EH (cell line): ENCODE measurements around the gene CTSL.

Source experiments
- DNase-seq: peaks from one replicate; pipeline ENCODE4 v3.0.0-alpha.2; 2015; ENCODE audit warnings: low read depth

The CTSL gene

GRCh38 chr9:87725900-87726709 is at the start of gene CTSL:
Gene CTSL (plus strand): TSS chr9:87726119. CDS start chr9:87727604, 1,485 bp downstream.
- DNase-seq, result peak; percentile 86

DNA sequence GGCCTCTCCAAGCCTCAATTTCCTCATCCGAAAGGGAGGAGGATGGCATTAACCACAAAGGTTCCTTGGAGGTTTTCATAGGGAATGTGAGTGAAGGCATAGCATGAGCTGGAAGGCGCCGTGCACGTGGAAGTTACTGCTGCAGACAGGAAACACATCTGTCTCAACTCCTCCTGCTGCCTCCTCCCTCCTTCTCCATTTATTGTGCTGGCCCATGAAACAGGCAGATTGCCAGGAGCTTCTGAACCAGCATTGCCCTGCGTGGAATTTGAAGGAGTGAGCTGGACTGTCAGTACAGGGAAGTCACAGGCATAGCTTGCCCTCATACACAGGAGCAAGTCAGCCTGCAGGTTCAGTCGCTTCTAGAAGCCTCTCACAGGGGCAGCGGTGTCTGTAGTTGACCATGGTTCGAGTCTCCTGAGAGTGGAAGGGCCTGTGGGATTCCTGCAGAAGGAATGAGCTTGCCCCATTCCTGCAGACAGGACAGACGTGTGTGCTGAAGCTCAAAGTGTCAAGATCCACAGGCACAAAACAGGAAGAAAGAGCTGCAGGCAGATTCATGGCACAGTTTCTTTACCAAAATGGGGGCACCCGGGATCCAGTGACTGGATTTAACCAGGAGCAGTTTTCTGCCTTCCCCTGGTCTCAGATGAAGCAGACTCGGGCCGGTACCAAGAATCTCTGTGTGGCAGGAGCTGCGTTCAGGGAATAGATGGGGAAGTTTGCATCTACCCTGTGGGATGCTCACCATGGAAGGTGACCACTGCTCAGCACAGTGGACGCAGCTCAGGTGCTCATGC is 48.7 kb upstream of the CTSL start:
- peak; percentile 36 for DNase-seq

GRCh38 chr9:87677776-87678587 is 47.9 kb upstream of the CTSL start:
- DNase-seq, result no peak

- DNase-seq, result peak; percentile 73
Measured at GRCh38 chr9:87678650-87679355, 47.1 kb upstream of the CTSL start.

- no peak for DNase-seq
Measured at GRCh38 chr9:87681271-87682061, 44.5 kb upstream of the CTSL start.

GRCh38 chr9:87682085-87682484 is 43.8 kb upstream of the CTSL start:
- DNase-seq, result no peak

DNA sequence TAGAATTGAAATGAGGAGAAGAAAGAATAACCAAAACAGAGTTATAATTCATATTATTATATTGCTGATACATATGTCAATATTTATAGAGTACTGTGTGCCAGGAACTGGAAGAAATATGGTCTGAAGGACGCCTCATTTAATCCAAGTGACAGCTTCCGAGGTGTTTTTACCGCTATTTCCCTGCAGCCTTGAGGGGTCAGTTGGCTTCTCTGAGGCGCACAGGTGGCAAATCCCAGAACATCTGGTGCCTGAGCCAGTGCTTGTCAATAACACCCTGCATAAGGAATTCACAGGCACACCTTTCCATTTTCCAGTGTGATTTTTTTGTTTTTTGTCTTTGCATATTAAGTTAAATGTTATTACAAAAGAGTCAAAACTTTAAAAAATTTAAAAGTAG is 43.3 kb upstream of the CTSL start:
- no peak for DNase-seq

DNA sequence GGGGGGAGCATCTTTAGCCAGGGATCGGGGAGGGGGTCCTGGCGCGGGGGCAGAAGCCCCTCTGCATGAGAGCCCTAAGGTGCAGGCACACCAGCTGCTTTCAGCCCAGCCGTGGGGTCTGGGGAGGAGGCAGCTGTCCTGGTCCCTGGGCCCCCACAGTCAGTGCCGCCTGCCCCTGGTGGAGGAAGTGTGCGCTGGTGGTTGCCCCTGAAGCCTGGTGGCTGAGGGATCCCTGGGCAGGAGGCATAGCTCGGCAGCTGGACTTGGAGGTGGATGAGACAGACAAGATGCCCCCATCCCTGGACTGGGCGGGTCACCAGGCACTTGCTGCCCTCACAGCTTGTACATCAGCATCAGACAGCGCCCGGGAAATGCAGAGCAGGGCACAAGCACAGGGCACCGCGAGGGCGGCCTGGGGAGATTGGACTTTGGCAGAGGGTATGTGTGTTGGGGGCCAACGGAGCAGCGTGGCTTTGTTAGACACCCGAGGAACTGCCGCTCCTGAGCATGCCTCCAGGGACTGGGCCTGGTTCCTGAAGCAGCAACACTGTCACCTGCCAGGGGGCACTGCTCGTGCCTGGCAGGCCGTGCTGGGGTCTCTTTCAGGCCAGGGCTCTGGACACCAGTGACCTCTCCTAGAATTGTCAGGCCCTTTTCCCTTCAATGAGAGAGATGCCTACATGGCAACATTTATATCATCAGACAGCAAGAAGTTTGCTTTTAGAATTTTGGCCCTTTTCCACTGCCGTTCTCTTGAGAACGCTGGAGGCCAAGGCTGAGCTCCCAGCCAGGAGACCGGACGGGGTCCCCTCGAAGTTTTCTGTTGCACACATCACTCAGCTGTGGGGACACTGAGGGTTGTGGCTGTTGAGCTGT is 41.9 kb upstream of the CTSL start:
- no peak for DNase-seq

- DNase-seq, result peak; percentile 47
Measured at GRCh38 chr9:87684627-87685219, 41.2 kb upstream of the CTSL start.

DNA sequence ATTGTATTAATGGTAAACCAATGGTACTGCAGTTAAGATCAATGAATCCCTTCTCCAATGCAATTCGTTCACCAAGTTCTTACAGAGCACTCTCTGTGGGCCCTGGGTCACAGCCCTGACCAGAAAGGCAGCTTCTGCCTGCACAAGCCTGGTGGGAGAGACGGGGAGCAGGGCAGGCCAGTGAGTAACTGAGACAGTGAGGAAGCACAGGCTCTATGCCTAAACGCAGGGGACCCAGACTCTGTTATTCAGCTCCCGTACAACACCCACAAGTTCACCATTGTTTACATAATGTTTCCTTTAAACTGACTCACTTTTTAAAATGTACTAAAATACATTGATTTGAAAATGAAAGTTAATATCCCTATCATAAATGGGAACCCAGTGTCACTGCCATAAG is 40.5 kb upstream of the CTSL start:
- DNase-seq, result no peak

GRCh38 chr9:87685871-87686519 is 39.9 kb upstream of the CTSL start:
- no peak for DNase-seq

DNA sequence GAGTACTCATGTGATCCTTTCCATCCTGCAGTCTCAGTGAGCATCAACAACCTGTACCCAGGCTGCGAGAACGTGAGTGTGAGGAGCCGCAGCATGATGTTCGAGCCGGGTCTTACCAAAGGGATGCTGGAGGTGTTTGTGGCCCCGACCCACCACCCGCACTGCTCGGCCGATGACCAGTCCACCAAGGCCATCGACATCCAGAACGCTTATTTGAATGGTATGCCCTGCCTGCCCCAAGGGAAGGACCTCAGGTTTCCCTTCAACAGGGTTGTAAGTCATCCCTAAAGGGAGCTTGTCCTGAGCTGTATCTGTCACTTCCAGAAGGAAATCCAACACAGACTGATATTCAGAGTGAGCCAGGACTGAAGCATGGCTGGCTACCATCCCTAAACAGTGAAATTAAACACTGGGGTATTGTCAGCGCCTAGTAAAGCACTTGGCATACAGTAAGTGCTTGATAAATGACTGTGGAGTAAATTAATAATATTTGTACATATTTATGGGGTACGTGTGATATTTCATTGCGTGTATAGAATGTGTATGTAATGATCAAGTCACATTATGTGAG is 39.3 kb upstream of the CTSL start:
- DNase-seq, result no peak

DNA sequence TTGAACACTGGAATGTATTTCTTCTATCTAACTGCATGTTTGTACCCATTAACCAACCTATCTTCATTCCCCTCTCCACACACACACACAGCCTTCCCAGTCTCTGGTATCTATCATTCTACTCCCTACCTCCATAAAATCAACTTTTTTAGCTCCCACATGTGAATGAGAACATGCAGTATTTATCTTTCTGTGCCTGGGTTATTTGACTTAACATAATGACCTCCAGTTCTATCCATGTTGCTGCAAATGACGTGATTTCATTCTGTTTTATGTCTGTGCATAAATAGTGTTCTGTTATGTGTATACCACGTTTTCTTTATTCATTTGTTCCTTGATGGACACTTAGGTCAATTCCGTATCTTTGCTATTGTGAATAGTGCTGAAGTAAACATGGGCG is 38.7 kb upstream of the CTSL start:
- no peak for DNase-seq

- DNase-seq, result no peak
Measured at GRCh38 chr9:87694236-87694755, 31.6 kb upstream of the CTSL start.

DNA sequence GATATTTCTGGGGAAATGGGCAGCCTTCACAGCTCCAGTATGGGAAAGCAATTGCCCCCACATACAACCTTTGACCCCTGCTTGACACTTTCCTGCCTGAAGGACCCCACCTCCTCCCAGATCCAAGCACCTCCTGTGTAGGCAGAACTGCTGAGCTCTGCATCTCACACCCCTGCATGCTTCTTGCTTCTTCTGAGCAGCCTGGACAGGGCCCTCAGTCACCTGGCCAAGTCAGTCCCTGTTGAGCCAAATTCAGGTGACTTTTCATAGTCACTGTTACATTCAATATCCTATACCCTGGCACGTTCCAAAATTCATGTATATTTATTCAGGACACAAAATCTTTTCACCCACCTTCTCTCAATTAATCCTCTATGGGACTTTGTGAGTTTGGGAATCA is 30.4 kb upstream of the CTSL start:
- DNase-seq, result no peak

DNA sequence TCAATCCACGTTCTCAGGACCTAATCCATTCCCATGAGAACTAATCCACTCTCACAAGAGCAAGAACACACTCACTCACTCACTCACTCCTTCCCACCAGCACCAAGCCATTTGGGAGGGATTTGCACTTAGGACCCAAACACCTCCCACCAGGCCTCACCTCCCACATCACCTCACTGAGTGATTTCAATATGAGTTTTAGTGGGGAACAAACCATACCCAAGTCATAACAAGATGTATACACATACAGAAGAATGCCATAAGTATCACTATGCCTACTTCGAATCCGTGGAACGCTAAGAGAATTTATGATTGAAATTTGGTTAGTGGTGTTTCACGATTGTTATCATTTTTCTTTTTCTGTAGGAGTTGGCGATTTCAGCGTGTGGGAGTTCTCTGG is 29.3 kb upstream of the CTSL start:
- DNase-seq, result no peak

- DNase-seq, result no peak
Measured at GRCh38 chr9:87698069-87698809, 27.7 kb upstream of the CTSL start.

- no peak for DNase-seq
Measured at GRCh38 chr9:87699835-87700234, 26.1 kb upstream of the CTSL start.
